HepG2 (cell line): Measurements from ENCODE around the gene CNGA2. TPM values are rescaled to one million over a fixed set of nuclear protein-coding genes. Genes with fewer than 3 reads are reported as not detected.
A peak's percentile ranks its signal among the peaks of the same experiment; 100 is the strongest.

Experiments used
- ATAC-seq: fragments of 200-7000 bp; cut with Tn5 transposase; 3 replicates; pipeline ENCODE4 v1.9.1; 2020; ENCODE audit warnings: mild to moderate bottlenecking, moderate library complexity
- BruUV-seq: library from RNA; stranded (reverse); fragments of 400-500 nt; replicated peaks from 2 replicates; lab custom pipeline; 2021; lab: Mats Ljungman, UMichigan
- CTCF ChIA-PET: fragments of 300-600 bp; formaldehyde crosslinking; extraction: SDS; loops from one replicate; lab custom pipeline; 2021; ENCODE audit warnings: low total read pairs, inconsistent platforms, low intra/inter-chr PET ratio; lab: Yijun Ruan, JAX
- POLR2A ChIA-PET: fragments of 350-600 bp; sonication (Branson Sonifier 250); formaldehyde crosslinking; loops from one replicate; lab custom pipeline; 2020; ENCODE audit warnings: antibody characterized with exemption, inconsistent platforms; lab: Yijun Ruan, JAX
- DNase-seq: peaks from one replicate; pipeline ENCODE4 v3.0.0-alpha.2; 2015; ENCODE audit warnings: low spot score
- FAIRE-seq: peaks from 3 replicates; lab custom pipeline; 2011; peaks lifted over from hg19 to GRCh38; lab: Jason Lieb, UNC
- H2AFZ ChIP-seq: one replicate; pipeline ENCODE4 v1.6.1; 2011; ENCODE audit warnings: low read length, inconsistent platforms
- H3K27ac ChIP-seq: fragments of 300-600 bp; 3 replicates; pipeline ENCODE4 v1.8.0; 2011; ENCODE audit warnings: mixed run types, mild to moderate bottlenecking, mixed read lengths, low read length, inconsistent platforms; ENCODE audit not compliant: insufficient read depth; ENCODE audit errors: extremely low read length
- H3K27me3 ChIP-seq, 2 experiments: fragments of 200-600 bp in 1 of 2; 2 replicates in 1 of 2; 3 replicates in 1 of 2; pipeline versions ENCODE4 v1.6.0 to v1.8.0; 2011; ENCODE audit warnings: low read length in 2 of 2, mild to moderate bottlenecking in 2 of 2, moderate library complexity in 2 of 2, inconsistent platforms in 1 of 2; ENCODE audit not compliant: insufficient read depth in 2 of 2, control insufficient read depth in 1 of 2
- H3K36me3 ChIP-seq, 2 experiments: fragments of 200-600 bp in 1 of 2; replicated peaks in 1 of 2; 2 replicates in 1 of 2; 3 replicates in 1 of 2; pipeline versions ENCODE4 v1.5.1 to v1.8.0; 2011; ENCODE audit warnings: low read length in 2 of 2, inconsistent platforms in 1 of 2; ENCODE audit not compliant: insufficient read depth in 2 of 2, control insufficient read depth in 1 of 2
- H3K4me1 ChIP-seq: 2 replicates; pipeline ENCODE4 v1.5.1; 2012; ENCODE audit warnings: low read length, inconsistent platforms; ENCODE audit not compliant: insufficient read depth
- H3K4me2 ChIP-seq: 2 replicates; pipeline ENCODE4 v1.6.0; 2011; ENCODE audit warnings: low read depth, low read length, inconsistent platforms
- H3K4me3 ChIP-seq, 3 experiments: fragments of 200-600 bp in 1 of 3; sonication (generic), shearing (Covaris generic) in 1 of 3; replicated peaks in 1 of 3; 2 replicates each; pipeline ENCODE4 v1.5.1; 2011 to 2016; ENCODE audit warnings: low read length in 3 of 3, inconsistent platforms in 2 of 3, low read depth in 2 of 3, mild to moderate bottlenecking in 2 of 3, control low read depth in 1 of 3, mixed read lengths in 1 of 3; ENCODE audit not compliant: insufficient read depth in 1 of 3
- H3K79me2 ChIP-seq: one replicate; pipeline ENCODE4 v1.6.1; 2011; ENCODE audit warnings: low read length, inconsistent platforms; ENCODE audit not compliant: insufficient read depth
- H3K9ac ChIP-seq: 2 replicates; pipeline ENCODE4 v1.6.0; 2011; ENCODE audit warnings: mild to moderate bottlenecking, low read depth, low read length, inconsistent platforms; ENCODE audit not compliant: insufficient read depth
- H3K9me3 ChIP-seq: 2 replicates; pipeline ENCODE4 v1.5.1; 2012; ENCODE audit warnings: mild to moderate bottlenecking, low read length
- H4K20me1 ChIP-seq: 2 replicates; pipeline ENCODE4 v1.6.0; 2011; ENCODE audit warnings: inconsistent platforms, mild to moderate bottlenecking, low read length, moderate library complexity; ENCODE audit not compliant: insufficient read depth
- FOXM1 ChIP-seq: sonication (generic); formaldehyde crosslinking; IDR thresholded peaks from 2 replicates; pipeline ENCODE4 v1.5.0; 2020; ENCODE audit warnings: missing genetic modification reagents
- FOXO1 ChIP-seq: sonication (generic); formaldehyde crosslinking; IDR thresholded peaks from 2 replicates; pipeline ENCODE4 v1.4.0; 2020; ENCODE audit warnings: missing genetic modification reagents
- IRF2 ChIP-seq: IDR thresholded peaks from 2 replicates; pipeline ENCODE4 v1.6.1; 2018; ENCODE audit warnings: missing genetic modification reagents, missing compliant biosample characterization
- RARA ChIP-seq: IDR thresholded peaks from 2 replicates; pipeline ENCODE4 v1.6.1; 2016; ENCODE audit warnings: missing genetic modification reagents, missing compliant biosample characterization
- SATB2 ChIP-seq: sonication (generic); formaldehyde crosslinking; IDR thresholded peaks from 2 replicates; pipeline ENCODE4 v1.5.0; 2020; ENCODE audit warnings: missing genetic modification reagents
- SRSF1 ChIP-seq: fragments of 200-400 bp; formaldehyde crosslinking; optimal IDR thresholded peaks from 2 replicates; pipeline ENCODE3; 2017; ENCODE audit warnings: mild to moderate bottlenecking, low read depth, low read length, moderate library complexity
- THAP11 ChIP-seq: IDR thresholded peaks from 2 replicates; pipeline ENCODE4 v1.6.1; 2016; ENCODE audit warnings: missing biosample characterization, missing genetic modification reagents
- TSC22D2 ChIP-seq: sonication (generic); formaldehyde crosslinking; IDR thresholded peaks from 2 replicates; pipeline ENCODE4 v1.5.1; 2020; ENCODE audit warnings: missing genetic modification reagents, mild to moderate bottlenecking, borderline replicate concordance
- ZFP91 ChIP-seq: sonication (generic); formaldehyde crosslinking; IDR thresholded peaks from 2 replicates; pipeline ENCODE4 v1.9.0; 2022; ENCODE audit warnings: missing genetic modification reagents, mild to moderate bottlenecking, borderline replicate concordance
- ZNF572 ChIP-seq: sonication (generic); formaldehyde crosslinking; IDR thresholded peaks from 2 replicates; pipeline ENCODE4 v1.5.1; 2020; ENCODE audit warnings: mild to moderate bottlenecking, missing genetic modification reagents
- ZNF775 ChIP-seq: sonication (generic); formaldehyde crosslinking; IDR thresholded peaks from 2 replicates; pipeline ENCODE4 v1.4.0; 2020; ENCODE audit warnings: missing genetic modification reagents, mild to moderate bottlenecking, moderate library complexity, borderline replicate concordance
- ZSCAN30 ChIP-seq: sonication (generic); formaldehyde crosslinking; IDR thresholded peaks from 2 replicates; pipeline ENCODE4 v1.5.0; 2020; ENCODE audit warnings: mild to moderate bottlenecking, missing genetic modification reagents
- WGBS: methylation state at CpG from one replicate; pipeline ENCODE4 v1.1.6; 2017; ENCODE audit warnings: low lambda C conversion rate; 5-methylcytosine and 5-hydroxymethylcytosine counted together
- in situ Hi-C: cut with HindIII; loops from 2 replicates; pipeline ENCODE4 v1.10.0; 2017; ENCODE audit warnings: low pct_unique_long_range_greater_than_20kb; ENCODE audit not compliant: extremely low pct_ligation_motif_present
- intact Hi-C: fragments of 100-400 bp; cut with micrococcal nuclease; formaldehyde crosslinking; loops from one replicate; pipeline ENCODE4 v1.10.0; 2022; ENCODE audit not compliant: unreplicated experiment
- polyA plus RNA-seq, 8 experiments: library from polyadenylated mRNA; depleted of rRNA in 3 of 8; stranded (reverse) in 7 of 8; unstranded in 1 of 8; fragments of >200 nt; fragmentation: Illumina TruSeq in 4 of 8; extraction: Trizol in 4 of 8; gene quantifications; 2 replicates each; pipeline versions ENCODE4 v1.2.1 to v1.2.3, GENCODE V29; 2011 to 2016; ENCODE audit warnings: low read depth in 4 of 8, missing spikeins in 1 of 8, mixed read lengths in 1 of 8; ENCODE audit not compliant: insufficient read depth in 1 of 8
- total RNA-seq, 5 experiments: library from RNA; depleted of rRNA; stranded (reverse); fragments of >200 nt; fragmentation: Illumina TruSeq; extraction: Trizol; gene quantifications; 2 replicates each; pipeline ENCODE4 v1.2.3, GENCODE V29; 2016; ENCODE audit warnings: low read depth in 1 of 5
- TF ChIP-seq, protein P1 (sequence below): sonication (generic); formaldehyde crosslinking; IDR thresholded peaks from 2 replicates; pipeline ENCODE4 v1.4.0; 2020; ENCODE audit warnings: missing genetic modification reagents, low read depth, mild to moderate bottlenecking, borderline replicate concordance

Gene CNGA2
- total and polyA plus RNA-seq, 2 of the 13 experiments (the other 11 are each of a cell fraction or from before 2014, with no cell fraction given), result not detected

- TF ChIP-seq ZFP91 (no peak), ZSCAN30 (CRISPR knock-in tag) (no peak), THAP11 (CRISPR knock-in tag) (no peak), SATB2 (CRISPR knock-in tag) (no peak), ZNF572 (CRISPR knock-in tag) (no peak), TSC22D2 (CRISPR knock-in tag) (no peak), ZNF775 (CRISPR knock-in tag) (no peak), FOXO1 (CRISPR knock-in tag) (no peak), FOXM1 (no peak)
Measured at GRCh38 chrX:151780621-151781020, 46.1 kb downstream of the CNGA2 start (continued).

DNA sequence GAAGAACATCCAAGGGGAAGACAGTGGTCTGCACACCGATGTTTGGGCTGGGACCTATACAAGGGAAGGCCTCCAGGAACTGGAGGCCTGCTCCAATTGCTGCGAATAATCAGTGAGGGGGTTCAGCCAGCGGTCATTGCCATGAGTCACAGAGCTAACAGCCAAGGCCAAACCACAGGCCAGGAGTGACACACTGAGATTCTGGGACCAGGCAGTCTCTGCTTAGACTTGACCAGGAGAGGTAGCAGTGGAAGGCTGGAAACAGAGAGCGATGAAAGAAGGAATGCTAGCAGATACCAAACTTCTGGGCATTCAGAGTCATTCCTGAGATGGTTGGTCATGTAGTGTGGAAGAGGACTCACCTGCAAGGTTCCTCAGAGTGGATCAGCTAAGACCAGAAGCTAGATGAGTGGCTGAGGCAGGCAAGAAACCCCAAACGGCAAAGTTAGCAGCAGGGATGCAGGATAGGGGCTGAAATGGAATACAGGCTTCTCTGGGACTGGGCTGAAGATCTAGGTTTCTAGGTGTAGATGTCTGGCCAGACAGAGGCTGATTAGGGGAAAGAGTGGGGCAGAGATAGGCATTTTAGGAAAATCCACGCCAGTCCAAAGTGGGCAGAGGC lies 54.7 kb downstream of the CNGA2 start:
- FAIRE-seq (no peak), DNase-seq (no peak), ATAC-seq (no peak)
- Histone ChIP-seq H2AFZ (no peak overlapping the region), H3K79me2 (no peaks in the 10 kb centered on the region), H3K9ac (no peak overlapping the region), H3K27me3 (no peaks in the 10 kb centered on the region), H4K20me1 (no peaks in the 10 kb centered on the region), H3K4me1 (no peaks in the 10 kb centered on the region), H3K36me3 (no peaks in the 10 kb centered on the region), H3K4me2 (no peak overlapping the region), H3K9me3 (no peaks in the 10 kb centered on the region), H3K27ac (no peak overlapping the region), H3K4me3 (no peak overlapping the region)
- TF ChIP-seq RARA (peak; percentile 50; the same call in 1 of the 2 replicates), IRF2 (CRISPR knock-in tag) (no peak), SRSF1 (no peak)
- TF ChIP-seq, protein P1, sequence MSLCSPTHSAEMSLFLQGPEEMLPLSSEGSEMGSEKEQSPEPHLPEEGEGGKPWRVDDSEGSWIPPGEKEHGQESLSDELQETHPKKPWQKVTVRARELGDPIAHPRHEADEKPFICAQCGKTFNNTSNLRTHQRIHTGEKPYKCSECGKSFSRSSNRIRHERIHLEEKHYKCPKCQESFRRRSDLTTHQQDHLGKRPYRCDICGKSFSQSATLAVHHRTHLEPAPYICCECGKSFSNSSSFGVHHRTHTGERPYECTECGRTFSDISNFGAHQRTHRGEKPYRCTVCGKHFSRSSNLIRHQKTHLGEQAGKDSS (CRISPR knock-in tag), result no peak
- intact Hi-C loops, result no loop called here
- in situ Hi-C loops, result no loop called here
- no TSS peak for BruUV-seq
- 0% methylated on average over 2 of the region's 6 CpGs for WGBS
- ChIA-PET POLR2A (no interaction called here), CTCF (no interaction called here)
